Measurements from ENCODE around the gene YIF1A.

DNA sequence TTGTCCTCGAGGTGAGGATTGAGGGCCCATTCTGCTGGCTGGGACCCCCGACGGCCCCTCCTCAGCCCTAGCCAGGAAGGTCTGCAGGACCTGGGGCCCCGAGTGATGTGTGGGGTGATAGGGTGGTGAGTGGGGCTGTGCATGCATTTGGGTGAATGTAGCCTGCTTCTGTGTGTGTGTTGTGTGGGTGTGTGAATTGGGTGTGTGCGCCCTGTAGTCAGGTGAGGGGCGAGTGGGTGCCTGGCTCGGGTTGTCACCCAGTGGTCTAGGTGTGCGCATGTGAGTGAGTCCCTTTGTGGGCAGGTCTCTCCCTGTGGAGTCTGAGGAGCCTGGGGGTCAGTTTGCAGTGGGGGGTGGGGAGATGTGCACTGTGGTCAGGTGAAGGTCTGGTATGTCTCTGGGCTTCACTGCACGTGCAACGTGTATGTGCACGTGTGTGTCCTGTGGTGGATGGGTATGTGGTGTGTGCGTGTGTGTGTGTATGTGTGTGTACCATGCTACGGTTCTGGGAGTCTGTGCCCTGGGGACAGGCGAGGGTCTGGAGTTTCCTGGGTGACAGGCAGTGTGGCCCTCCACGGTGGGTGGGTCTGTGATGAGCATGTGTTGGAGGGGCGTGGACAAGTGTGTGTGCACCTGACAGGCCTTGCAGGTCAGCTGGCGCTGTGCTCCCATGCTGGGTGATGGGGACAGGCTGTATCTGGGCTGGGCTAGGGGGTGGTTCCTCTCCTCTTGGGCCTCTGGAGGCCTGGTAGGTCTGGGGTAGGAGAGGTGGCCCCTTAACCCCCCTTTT is 3.8 kb upstream of the YIF1A start:
- TF ChIP-seq, protein P1, sequence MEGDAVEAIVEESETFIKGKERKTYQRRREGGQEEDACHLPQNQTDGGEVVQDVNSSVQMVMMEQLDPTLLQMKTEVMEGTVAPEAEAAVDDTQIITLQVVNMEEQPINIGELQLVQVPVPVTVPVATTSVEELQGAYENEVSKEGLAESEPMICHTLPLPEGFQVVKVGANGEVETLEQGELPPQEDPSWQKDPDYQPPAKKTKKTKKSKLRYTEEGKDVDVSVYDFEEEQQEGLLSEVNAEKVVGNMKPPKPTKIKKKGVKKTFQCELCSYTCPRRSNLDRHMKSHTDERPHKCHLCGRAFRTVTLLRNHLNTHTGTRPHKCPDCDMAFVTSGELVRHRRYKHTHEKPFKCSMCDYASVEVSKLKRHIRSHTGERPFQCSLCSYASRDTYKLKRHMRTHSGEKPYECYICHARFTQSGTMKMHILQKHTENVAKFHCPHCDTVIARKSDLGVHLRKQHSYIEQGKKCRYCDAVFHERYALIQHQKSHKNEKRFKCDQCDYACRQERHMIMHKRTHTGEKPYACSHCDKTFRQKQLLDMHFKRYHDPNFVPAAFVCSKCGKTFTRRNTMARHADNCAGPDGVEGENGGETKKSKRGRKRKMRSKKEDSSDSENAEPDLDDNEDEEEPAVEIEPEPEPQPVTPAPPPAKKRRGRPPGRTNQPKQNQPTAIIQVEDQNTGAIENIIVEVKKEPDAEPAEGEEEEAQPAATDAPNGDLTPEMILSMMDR (IDR thresholded peaks at IDR 0.05; ENCODE audit: extremely low read depth in 1 of 2, insufficient read depth in 1 of 2, low read depth in 1 of 2, low read length in 2 of 2) = no peak
- TF ChIP-seq POLR2AphosphoS5 (IDR thresholded peaks at IDR 0.05; ENCODE audit: insufficient read depth, low read depth, low read length) (no peak), POLR2A (IDR thresholded peaks at IDR 0.05; ENCODE audit: low read depth, low read length) (no peak), EZH2 (IDR thresholded peaks at IDR 0.05; ENCODE audit: borderline replicate concordance, low read depth, low read length, severe bottlenecking) (no peak), JUN (IDR thresholded peaks at IDR 0.05; ENCODE audit: borderline replicate concordance, insufficient read depth, insufficient read length, low read depth) (no peak), FOS (IDR thresholded peaks at IDR 0.05; ENCODE audit: borderline replicate concordance, insufficient read depth, low read length) (no peak), GATA2 (IDR thresholded peaks at IDR 0.05; ENCODE audit: insufficient read depth, insufficient read length, low read depth, low read length) (no peak)
- TF ChIP-seq, protein P2, sequence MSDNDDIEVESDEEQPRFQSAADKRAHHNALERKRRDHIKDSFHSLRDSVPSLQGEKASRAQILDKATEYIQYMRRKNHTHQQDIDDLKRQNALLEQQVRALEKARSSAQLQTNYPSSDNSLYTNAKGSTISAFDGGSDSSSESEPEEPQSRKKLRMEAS (IDR thresholded peaks at IDR 0.05; ENCODE audit: insufficient read depth, insufficient read length) = no peak
